HepG2 (cell line): ENCODE measurements around the gene FKBP1B. TPM values are rescaled to one million over a fixed set of nuclear protein-coding genes. Genes with fewer than 3 reads are reported as not detected.

Experiments used
- AHR ChIP-seq: IDR thresholded peaks from 2 replicates; pipeline ENCODE4 v1.6.1; 2018; ENCODE audit warnings: missing genetic modification reagents, missing compliant biosample characterization
- CSRNP1 ChIP-seq: sonication (generic); formaldehyde crosslinking; IDR thresholded peaks from 2 replicates; pipeline ENCODE4 v1.8.1; 2023; ENCODE audit warnings: mild to moderate bottlenecking, missing genetic modification reagents
- ELF3 ChIP-seq: IDR thresholded peaks from 2 replicates; pipeline ENCODE4 v1.6.1; 2016; ENCODE audit warnings: missing genetic modification reagents, missing compliant biosample characterization
- IRX3 ChIP-seq: sonication (generic); formaldehyde crosslinking; IDR thresholded peaks from 2 replicates; pipeline ENCODE4 v1.8.1; 2023; ENCODE audit warnings: mild to moderate bottlenecking, low read depth, missing genetic modification reagents, borderline replicate concordance
- KAT2B ChIP-seq: fragments of 150-350 bp; IDR thresholded peaks from 2 replicates; pipeline ENCODE4 v1.6.1; 2014; ENCODE audit warnings: low read depth, low read length, borderline replicate concordance
- KLF16 ChIP-seq, 2 experiments: sonication (generic) in 1 of 2; formaldehyde crosslinking in 1 of 2; IDR thresholded peaks; 2 replicates each; pipeline versions ENCODE4 v1.6.1 to v1.8.0; 2016 to 2023; ENCODE audit warnings: missing genetic modification reagents in 2 of 2, missing compliant biosample characterization in 1 of 2
- MZF1 ChIP-seq: sonication (generic); formaldehyde crosslinking; IDR thresholded peaks from 2 replicates; pipeline ENCODE4 v1.8.1; 2023; ENCODE audit warnings: mild to moderate bottlenecking, missing genetic modification reagents, borderline replicate concordance
- RARG ChIP-seq: sonication (generic); formaldehyde crosslinking; IDR thresholded peaks from 2 replicates; pipeline ENCODE4 v1.4.0; 2020; ENCODE audit warnings: low read depth, mild to moderate bottlenecking, missing genetic modification reagents
- RCOR2 ChIP-seq: IDR thresholded peaks from 2 replicates; pipeline ENCODE4 v1.6.1; 2016; ENCODE audit warnings: missing biosample characterization, missing genetic modification reagents
- SIN3A ChIP-seq: IDR thresholded peaks from 2 replicates; pipeline ENCODE4 v1.6.1; 2011; ENCODE audit warnings: low read depth, mild to moderate bottlenecking, control low read depth, low read length, borderline replicate concordance
- SRY ChIP-seq: sonication (generic); formaldehyde crosslinking; IDR thresholded peaks from 2 replicates; pipeline ENCODE4 v1.8.0; 2022; ENCODE audit warnings: mild to moderate bottlenecking, missing genetic modification reagents
- ZFY ChIP-seq: sonication (generic); formaldehyde crosslinking; IDR thresholded peaks from 2 replicates; pipeline ENCODE4 v1.4.0; 2020; ENCODE audit warnings: missing genetic modification reagents
- ZNF292 ChIP-seq: sonication (generic); formaldehyde crosslinking; IDR thresholded peaks from 2 replicates; pipeline ENCODE4 v1.8.1; 2022; ENCODE audit warnings: mild to moderate bottlenecking, low read depth, missing genetic modification reagents, borderline replicate concordance
- ZNF558 ChIP-seq: sonication (generic); formaldehyde crosslinking; IDR thresholded peaks from 2 replicates; pipeline ENCODE4 v1.9.0; 2022; ENCODE audit warnings: mild to moderate bottlenecking, missing genetic modification reagents, borderline replicate concordance
- ZSCAN5A ChIP-seq: sonication (generic); formaldehyde crosslinking; IDR thresholded peaks from 2 replicates; pipeline ENCODE4 v1.8.0; 2022; ENCODE audit warnings: mild to moderate bottlenecking, missing genetic modification reagents, borderline replicate concordance
- polyA plus RNA-seq, 8 experiments: library from polyadenylated mRNA; depleted of rRNA in 3 of 8; stranded (reverse) in 7 of 8; unstranded in 1 of 8; fragments of >200 nt; fragmentation: Illumina TruSeq in 4 of 8; extraction: Trizol in 4 of 8; gene quantifications; 2 replicates each; pipeline versions ENCODE4 v1.2.1 to v1.2.3, GENCODE V29; 2011 to 2016; ENCODE audit warnings: low read depth in 4 of 8, missing spikeins in 1 of 8, mixed read lengths in 1 of 8; ENCODE audit not compliant: insufficient read depth in 1 of 8
- total RNA-seq, 5 experiments: library from RNA; depleted of rRNA; stranded (reverse); fragments of >200 nt; fragmentation: Illumina TruSeq; extraction: Trizol; gene quantifications; 2 replicates each; pipeline ENCODE4 v1.2.3, GENCODE V29; 2016; ENCODE audit warnings: low read depth in 1 of 5
- TF ChIP-seq, protein P1 (sequence below): sonication (generic); formaldehyde crosslinking; IDR thresholded peaks from 2 replicates; pipeline ENCODE4 v1.4.0; 2020; ENCODE audit warnings: missing genetic modification reagents
- TF ChIP-seq, protein P2 (sequence below): sonication (generic); formaldehyde crosslinking; conservative IDR thresholded peaks from 2 replicates; pipeline ENCODE4 v1.4.0; 2020; ENCODE audit warnings: missing genetic modification reagents

Gene FKBP1B
- total and polyA plus RNA-seq, 2 of the 13 experiments (the other 11 are each of a cell fraction or from before 2014, with no cell fraction given) = 35.2 to 96.3 TPM

- peak; percentile 76; the same call in 1 of the 2 replicates for TF ChIP-seq ZSCAN5A (CRISPR knock-in tag)
- TF ChIP-seq KLF16 (CRISPR knock-in tag; IDR thresholded peaks at IDR 0.05) = peak in 1 of 2 experiments; percentile 84; a peak in 2 of 4 replicates
- peak; percentile 12; the same call in 1 of the 2 replicates for TF ChIP-seq ZNF292
- no peak; the same call in 1 of the 2 replicates for TF ChIP-seq RCOR2 (CRISPR knock-in tag)
- no peak for TF ChIP-seq AHR (CRISPR knock-in tag)
- peak; percentile 73 for TF ChIP-seq ELF3 (CRISPR knock-in tag)
- no peak for TF ChIP-seq RARG (CRISPR knock-in tag)
- TF ChIP-seq ZNF558 = peak; percentile 92; the same call in 1 of the 2 replicates
- TF ChIP-seq IRX3 (CRISPR knock-in tag) = peak; percentile 89
- peak; percentile 81 for TF ChIP-seq ZFY
- TF ChIP-seq SIN3A = no peak
- TF ChIP-seq CSRNP1 (CRISPR knock-in tag) = peak; percentile 95
- no peak for TF ChIP-seq MZF1 (CRISPR knock-in tag)
- TF ChIP-seq SRY = peak; percentile 92
- TF ChIP-seq, protein P1, sequence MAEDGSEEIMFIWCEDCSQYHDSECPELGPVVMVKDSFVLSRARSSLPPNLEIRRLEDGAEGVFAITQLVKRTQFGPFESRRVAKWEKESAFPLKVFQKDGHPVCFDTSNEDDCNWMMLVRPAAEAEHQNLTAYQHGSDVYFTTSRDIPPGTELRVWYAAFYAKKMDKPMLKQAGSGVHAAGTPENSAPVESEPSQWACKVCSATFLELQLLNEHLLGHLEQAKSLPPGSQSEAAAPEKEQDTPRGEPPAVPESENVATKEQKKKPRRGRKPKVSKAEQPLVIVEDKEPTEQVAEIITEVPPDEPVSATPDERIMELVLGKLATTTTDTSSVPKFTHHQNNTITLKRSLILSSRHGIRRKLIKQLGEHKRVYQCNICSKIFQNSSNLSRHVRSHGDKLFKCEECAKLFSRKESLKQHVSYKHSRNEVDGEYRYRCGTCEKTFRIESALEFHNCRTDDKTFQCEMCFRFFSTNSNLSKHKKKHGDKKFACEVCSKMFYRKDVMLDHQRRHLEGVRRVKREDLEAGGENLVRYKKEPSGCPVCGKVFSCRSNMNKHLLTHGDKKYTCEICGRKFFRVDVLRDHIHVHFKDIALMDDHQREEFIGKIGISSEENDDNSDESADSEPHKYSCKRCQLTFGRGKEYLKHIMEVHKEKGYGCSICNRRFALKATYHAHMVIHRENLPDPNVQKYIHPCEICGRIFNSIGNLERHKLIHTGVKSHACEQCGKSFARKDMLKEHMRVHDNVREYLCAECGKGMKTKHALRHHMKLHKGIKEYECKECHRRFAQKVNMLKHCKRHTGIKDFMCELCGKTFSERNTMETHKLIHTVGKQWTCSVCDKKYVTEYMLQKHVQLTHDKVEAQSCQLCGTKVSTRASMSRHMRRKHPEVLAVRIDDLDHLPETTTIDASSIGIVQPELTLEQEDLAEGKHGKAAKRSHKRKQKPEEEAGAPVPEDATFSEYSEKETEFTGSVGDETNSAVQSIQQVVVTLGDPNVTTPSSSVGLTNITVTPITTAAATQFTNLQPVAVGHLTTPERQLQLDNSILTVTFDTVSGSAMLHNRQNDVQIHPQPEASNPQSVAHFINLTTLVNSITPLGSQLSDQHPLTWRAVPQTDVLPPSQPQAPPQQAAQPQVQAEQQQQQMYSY (CRISPR knock-in tag) = peak; percentile 34; the same call in 1 of the 2 replicates
- no peak for TF ChIP-seq KAT2B
- TF ChIP-seq, protein P2, sequence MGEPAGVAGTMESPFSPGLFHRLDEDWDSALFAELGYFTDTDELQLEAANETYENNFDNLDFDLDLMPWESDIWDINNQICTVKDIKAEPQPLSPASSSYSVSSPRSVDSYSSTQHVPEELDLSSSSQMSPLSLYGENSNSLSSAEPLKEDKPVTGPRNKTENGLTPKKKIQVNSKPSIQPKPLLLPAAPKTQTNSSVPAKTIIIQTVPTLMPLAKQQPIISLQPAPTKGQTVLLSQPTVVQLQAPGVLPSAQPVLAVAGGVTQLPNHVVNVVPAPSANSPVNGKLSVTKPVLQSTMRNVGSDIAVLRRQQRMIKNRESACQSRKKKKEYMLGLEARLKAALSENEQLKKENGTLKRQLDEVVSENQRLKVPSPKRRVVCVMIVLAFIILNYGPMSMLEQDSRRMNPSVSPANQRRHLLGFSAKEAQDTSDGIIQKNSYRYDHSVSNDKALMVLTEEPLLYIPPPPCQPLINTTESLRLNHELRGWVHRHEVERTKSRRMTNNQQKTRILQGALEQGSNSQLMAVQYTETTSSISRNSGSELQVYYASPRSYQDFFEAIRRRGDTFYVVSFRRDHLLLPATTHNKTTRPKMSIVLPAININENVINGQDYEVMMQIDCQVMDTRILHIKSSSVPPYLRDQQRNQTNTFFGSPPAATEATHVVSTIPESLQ (CRISPR knock-in tag) = no peak; the same call in 1 of the 2 replicates
These were observed 35.1 kb downstream of the FKBP1B start, which contains the start of gene TP53I3 (continued) for GRCh38 chr2:24084386-24085199.
